Neural cell (in vitro differentiated cells): ENCODE data around the gene SPATA2L. TPM values are rescaled to one million over a fixed set of nuclear protein-coding genes. Genes with fewer than 3 reads are reported as not detected.

Experiments used
- H2AFZ ChIP-seq: fragments of 200-600, 300-800 bp; sonication (generic), shearing (Covaris generic); 2 replicates; pipeline ENCODE4 v1.6.0; 2014; ENCODE audit warnings: low read depth, mild to moderate bottlenecking, antibody characterized with exemption, low read length, moderate library complexity
- H3F3A ChIP-seq: fragments of 200-600 bp; shearing (Covaris generic); 2 replicates; pipeline ENCODE4 v1.6.1; 2016; ENCODE audit warnings: mild to moderate bottlenecking, moderate library complexity, mixed read lengths, antibody characterized with exemption, low read length; ENCODE audit not compliant: insufficient read depth, poor library complexity, severe bottlenecking
- H3K27ac ChIP-seq: fragments of 200-600, 300-800 bp; sonication (generic), shearing (Covaris generic); 2 replicates; pipeline ENCODE4 v1.5.1; 2014; ENCODE audit warnings: mild to moderate bottlenecking, low read length, moderate library complexity
- H3K27me3 ChIP-seq: fragments of 300-800, 200-600 bp; sonication (generic), shearing (Covaris generic); 2 replicates; pipeline ENCODE4 v1.6.0; 2014; ENCODE audit warnings: mild to moderate bottlenecking, low read depth, low read length, moderate library complexity; ENCODE audit not compliant: insufficient read depth
- H3K36me3 ChIP-seq: fragments of 300-800, 200-600 bp; sonication (generic), shearing (Covaris generic); 2 replicates; pipeline ENCODE4 v1.5.1; 2014; ENCODE audit warnings: mild to moderate bottlenecking, antibody characterized with exemption, low read length, moderate library complexity; ENCODE audit not compliant: insufficient read depth
- H3K4me2 ChIP-seq: fragments of 300-800, 200-600 bp; sonication (generic), shearing (Covaris generic); 2 replicates; pipeline ENCODE4 v1.6.0; 2014; ENCODE audit warnings: mild to moderate bottlenecking, low read length
- H3K4me3 ChIP-seq: fragments of 300-800, 200-600 bp; sonication (generic), shearing (Covaris generic); 2 replicates; pipeline ENCODE4 v1.5.1; 2014; ENCODE audit warnings: mild to moderate bottlenecking, low read length, moderate library complexity
- H3K79me2 ChIP-seq: fragments of 200-600 bp; shearing (Covaris generic); replicated peaks from 2 replicates; pipeline ENCODE4 v1.6.0; 2014; ENCODE audit warnings: mild to moderate bottlenecking, low read length, moderate library complexity; ENCODE audit not compliant: insufficient read depth
- H3K9ac ChIP-seq: fragments of 300-800, 200-600 bp; sonication (generic), shearing (Covaris generic); 2 replicates; pipeline ENCODE4 v1.6.1; 2016; ENCODE audit warnings: mild to moderate bottlenecking, low read length, mixed read lengths
- H3K9me2 ChIP-seq: fragments of 200-600 bp; shearing (Covaris generic); 2 replicates; pipeline ENCODE4 v1.6.1; 2016; ENCODE audit warnings: mild to moderate bottlenecking, low read length, mixed read lengths; ENCODE audit not compliant: insufficient read depth
- H3K9me3 ChIP-seq: fragments of 200-600, 300-800 bp; sonication (generic), shearing (Covaris generic); 2 replicates; pipeline ENCODE4 v1.6.1; 2016; ENCODE audit warnings: mild to moderate bottlenecking, mixed run types, low read length, moderate library complexity, mixed read lengths
- H4K20me1 ChIP-seq: fragments of 200-600 bp; shearing (Covaris generic); 2 replicates; pipeline ENCODE4 v1.6.1; 2016; ENCODE audit warnings: mild to moderate bottlenecking, mixed run types; ENCODE audit not compliant: insufficient read depth
- EP300 ChIP-seq: fragments of 450-650 bp; conservative IDR thresholded peaks from 2 replicates; pipeline ENCODE4 v1.6.1; 2014; ENCODE audit warnings: antibody characterized with exemption, mild to moderate bottlenecking, moderate library complexity; ENCODE audit not compliant: poor library complexity, severe bottlenecking
- EZH2 ChIP-seq: fragments of 200-600, 300-800 bp; shearing (Covaris generic), sonication (generic); IDR thresholded peaks from 2 replicates; pipeline ENCODE4 v1.6.1; 2014; ENCODE audit warnings: antibody characterized with exemption, low read length, borderline replicate concordance, mild to moderate bottlenecking; ENCODE audit not compliant: insufficient read depth, poor library complexity, severe bottlenecking
- MXI1 ChIP-seq: fragments of 450-650 bp; conservative IDR thresholded peaks from 2 replicates; pipeline ENCODE4 v1.6.1; 2014; ENCODE audit warnings: antibody characterized with exemption, mild to moderate bottlenecking; ENCODE audit not compliant: poor library complexity, severe bottlenecking
- POLR2AphosphoS5 ChIP-seq: IDR thresholded peaks from 2 replicates; pipeline ENCODE4 v1.6.1; 2012
- RAD21 ChIP-seq: fragments of 450-650 bp; conservative IDR thresholded peaks from 2 replicates; pipeline ENCODE4 v1.6.1; 2014; ENCODE audit warnings: antibody characterized with exemption, mild to moderate bottlenecking, moderate library complexity
- REST ChIP-seq: IDR thresholded peaks from 2 replicates; pipeline ENCODE4 v1.6.1; 2012; ENCODE audit warnings: borderline replicate concordance
- SMC3 ChIP-seq: fragments of 450-650 bp; conservative IDR thresholded peaks from 2 replicates; pipeline ENCODE4 v1.6.1; 2014; ENCODE audit warnings: antibody characterized with exemption, mild to moderate bottlenecking, moderate library complexity; ENCODE audit not compliant: poor library complexity
- TAF1 ChIP-seq: IDR thresholded peaks from 2 replicates; pipeline ENCODE4 v1.6.1; 2012; ENCODE audit warnings: low read depth
- polyA plus RNA-seq: library from polyadenylated mRNA; depleted of rRNA; stranded (reverse); fragments of >200 nt; gene quantifications from 2 replicates; pipeline ENCODE4 v1.2.3, GENCODE V29; 2014
- TF ChIP-seq, protein P1 (sequence below): fragments of 450-650 bp; IDR thresholded peaks from 2 replicates; pipeline ENCODE4 v1.5.1; 2014; ENCODE audit warnings: antibody characterized with exemption, mild to moderate bottlenecking, moderate library complexity; ENCODE audit not compliant: poor library complexity, severe bottlenecking

The SPATA2L gene
- polyA plus RNA-seq, 1 donor from 2014 or later: 39.1 TPM

DNA sequence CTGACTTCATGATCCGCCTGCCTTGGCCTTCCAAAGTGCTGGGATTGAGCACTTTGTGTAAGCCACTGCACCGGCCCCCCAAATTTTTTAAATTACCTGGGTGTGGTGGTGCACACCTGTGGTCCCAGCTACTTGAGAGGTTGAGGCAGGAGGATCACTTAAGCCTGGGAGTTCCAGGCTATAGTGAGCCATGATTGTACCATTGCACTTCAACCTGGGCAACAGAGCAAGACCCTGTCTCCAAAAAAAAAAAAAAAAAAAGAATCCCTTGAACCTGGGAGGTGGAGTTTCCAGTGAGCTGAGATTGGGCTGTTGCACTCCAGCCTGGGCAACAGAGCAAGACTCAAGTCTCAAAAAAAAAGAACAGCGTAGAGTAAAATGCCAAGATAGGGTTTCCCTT, 35.0 kb upstream of the SPATA2L start:
- Histone ChIP-seq H3K9me2 (no peaks in the 10 kb centered on the region), H3K27ac (no peak overlapping the region), H3F3A (no peaks in the 10 kb centered on the region), H3K9ac (no peak overlapping the region), H2AFZ (no peak overlapping the region), H3K4me3 (no peak overlapping the region), H3K27me3 (no peaks in the 10 kb centered on the region), H3K79me2 (no peaks in the 10 kb centered on the region), H3K36me3 (no peaks in the 10 kb centered on the region), H4K20me1 (no peaks in the 10 kb centered on the region), H3K4me2 (no peak overlapping the region), H3K9me3 (no peaks in the 10 kb centered on the region)
- TF ChIP-seq RAD21 (no peak), EP300 (no peak), SMC3 (no peak), TAF1 (no peak), REST (no peak), POLR2AphosphoS5 (no peak), MXI1 (no peak), EZH2 (no peak)
- TF ChIP-seq, protein P1, sequence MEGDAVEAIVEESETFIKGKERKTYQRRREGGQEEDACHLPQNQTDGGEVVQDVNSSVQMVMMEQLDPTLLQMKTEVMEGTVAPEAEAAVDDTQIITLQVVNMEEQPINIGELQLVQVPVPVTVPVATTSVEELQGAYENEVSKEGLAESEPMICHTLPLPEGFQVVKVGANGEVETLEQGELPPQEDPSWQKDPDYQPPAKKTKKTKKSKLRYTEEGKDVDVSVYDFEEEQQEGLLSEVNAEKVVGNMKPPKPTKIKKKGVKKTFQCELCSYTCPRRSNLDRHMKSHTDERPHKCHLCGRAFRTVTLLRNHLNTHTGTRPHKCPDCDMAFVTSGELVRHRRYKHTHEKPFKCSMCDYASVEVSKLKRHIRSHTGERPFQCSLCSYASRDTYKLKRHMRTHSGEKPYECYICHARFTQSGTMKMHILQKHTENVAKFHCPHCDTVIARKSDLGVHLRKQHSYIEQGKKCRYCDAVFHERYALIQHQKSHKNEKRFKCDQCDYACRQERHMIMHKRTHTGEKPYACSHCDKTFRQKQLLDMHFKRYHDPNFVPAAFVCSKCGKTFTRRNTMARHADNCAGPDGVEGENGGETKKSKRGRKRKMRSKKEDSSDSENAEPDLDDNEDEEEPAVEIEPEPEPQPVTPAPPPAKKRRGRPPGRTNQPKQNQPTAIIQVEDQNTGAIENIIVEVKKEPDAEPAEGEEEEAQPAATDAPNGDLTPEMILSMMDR: no peak

- Histone ChIP-seq H3F3A (no peaks in the 10 kb centered on the region), H2AFZ (no peak overlapping the region), H3K27me3 (no peaks in the 10 kb centered on the region), H3K79me2 (no peaks in the 10 kb centered on the region), H4K20me1 (no peaks in the 10 kb centered on the region), H3K27ac (no peak overlapping the region), H3K9me3 (no peaks in the 10 kb centered on the region), H3K9ac (no peak overlapping the region), H3K4me3 (no peak overlapping the region), H3K36me3 (no peaks in the 10 kb centered on the region), H3K4me2 (no peak overlapping the region), H3K9me2 (no peaks in the 10 kb centered on the region)
- TF ChIP-seq REST (no peak), EP300 (no peak), POLR2AphosphoS5 (no peak), TAF1 (no peak), RAD21 (no peak), EZH2 (no peak), MXI1 (no peak), SMC3 (no peak)
- TF ChIP-seq, protein P1: no peak
These were observed 32.3 kb upstream of the SPATA2L start for GRCh38 chr16:89733792-89734191.
